Activated T-cell treated with anti-CD3 and anti-CD28 coated beads for 24 hours (primary cell): ENCODE data around the gene DPH1.
A peak's percentile ranks its signal among the peaks of the same experiment; 100 is the strongest.

ENCODE experiments used
- DNase-seq: peaks from one replicate; pipeline ENCODE4 v3.0.0-alpha.2; 2020; ENCODE audit warnings: low read depth

DPH1 gene

DNA sequence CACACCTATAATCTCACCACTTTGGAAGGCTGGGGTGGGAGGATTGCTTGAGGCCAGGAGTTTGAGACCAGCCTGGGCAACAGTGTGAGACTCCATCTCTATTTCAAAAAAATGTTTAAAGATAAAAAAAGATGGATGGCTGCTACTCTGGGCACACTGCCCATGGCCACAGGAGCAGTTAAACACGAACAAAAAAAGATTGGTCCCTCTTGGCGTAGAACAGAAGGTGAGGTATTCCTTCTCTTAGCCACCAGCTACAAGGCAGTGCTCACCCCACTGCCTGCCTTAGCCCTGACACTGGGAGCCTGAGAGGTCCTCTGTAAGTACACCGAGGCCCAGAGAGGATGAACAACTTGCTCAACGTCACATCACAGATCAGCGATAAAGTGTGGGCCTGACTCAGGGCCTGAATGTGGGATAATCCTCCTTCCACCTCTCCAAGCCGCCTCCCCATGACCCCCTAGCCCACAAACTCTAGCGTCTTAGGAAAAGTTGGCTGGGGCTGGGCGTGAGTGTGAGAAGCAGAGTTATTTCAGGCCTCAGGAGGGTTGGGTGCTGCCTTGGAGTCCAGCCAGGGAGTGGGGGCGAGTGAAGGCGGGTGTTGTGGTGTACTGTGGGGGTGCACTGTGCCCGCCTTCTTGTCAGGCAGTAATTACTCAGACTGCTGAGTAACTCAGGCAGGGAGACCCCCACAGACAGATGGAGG, 2.3 kb upstream of the DPH1 start:
- no peak for DNase-seq

DNA sequence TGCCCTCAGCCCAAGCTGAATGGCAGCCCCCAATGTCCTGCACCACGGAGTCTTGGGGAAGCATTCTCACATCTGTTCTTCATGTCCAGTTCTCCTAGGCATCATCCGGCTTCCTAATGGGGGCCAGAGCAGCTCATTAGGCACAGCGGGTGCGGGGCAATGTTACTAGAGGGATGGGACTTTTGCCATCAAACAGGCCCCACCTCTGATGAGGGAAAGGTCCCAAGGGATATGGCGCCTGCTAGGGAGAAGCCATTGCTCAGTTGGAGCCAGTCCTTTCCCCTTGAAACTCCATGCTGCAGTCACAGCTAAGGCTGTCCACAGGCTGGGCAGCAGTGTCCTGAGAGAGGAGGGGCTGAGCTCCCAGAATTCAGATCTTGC, 1.7 kb upstream of the DPH1 start:
- DNase-seq: no peak

DNA sequence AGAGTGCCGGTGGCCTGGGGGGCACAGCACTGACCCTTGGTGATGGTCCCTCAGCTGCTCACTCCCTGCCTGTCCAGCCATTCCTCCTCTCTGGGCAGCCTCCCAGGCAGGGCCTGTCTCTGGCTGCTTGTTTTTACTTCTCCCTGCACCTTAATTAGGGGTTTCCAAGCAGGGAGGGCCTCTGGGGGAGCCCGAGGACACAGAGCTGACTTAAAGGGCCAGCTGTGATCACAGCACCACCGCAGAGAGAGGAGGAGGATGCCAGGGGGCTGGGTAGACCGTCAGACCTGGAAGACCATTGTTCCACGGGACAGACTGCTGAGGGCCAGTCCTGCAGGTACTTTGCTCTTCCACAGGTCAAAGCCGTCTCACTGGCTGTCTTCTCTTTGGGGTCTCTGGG, 1.2 kb upstream of the DPH1 start:
- no peak for DNase-seq

DNA sequence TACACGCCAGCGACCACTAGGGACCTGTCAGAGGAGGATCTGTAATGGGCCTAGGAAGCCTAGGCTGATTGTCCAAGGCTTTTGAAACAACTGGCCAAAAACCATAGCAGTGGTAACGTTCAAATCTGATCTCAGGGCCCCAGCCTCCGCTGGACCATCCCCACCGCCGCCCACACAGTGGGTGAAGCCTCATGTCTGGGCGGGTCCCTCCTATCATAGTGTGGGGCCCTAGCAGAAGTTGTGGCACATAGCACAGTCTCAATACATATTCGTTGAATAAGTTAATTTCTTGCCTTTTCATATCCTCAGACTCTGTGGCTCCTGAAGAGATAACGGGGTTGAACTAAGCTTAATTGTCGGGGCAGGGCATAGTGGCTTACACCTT, 818 bp downstream of the DPH1 start:
- no peak for DNase-seq

DNA sequence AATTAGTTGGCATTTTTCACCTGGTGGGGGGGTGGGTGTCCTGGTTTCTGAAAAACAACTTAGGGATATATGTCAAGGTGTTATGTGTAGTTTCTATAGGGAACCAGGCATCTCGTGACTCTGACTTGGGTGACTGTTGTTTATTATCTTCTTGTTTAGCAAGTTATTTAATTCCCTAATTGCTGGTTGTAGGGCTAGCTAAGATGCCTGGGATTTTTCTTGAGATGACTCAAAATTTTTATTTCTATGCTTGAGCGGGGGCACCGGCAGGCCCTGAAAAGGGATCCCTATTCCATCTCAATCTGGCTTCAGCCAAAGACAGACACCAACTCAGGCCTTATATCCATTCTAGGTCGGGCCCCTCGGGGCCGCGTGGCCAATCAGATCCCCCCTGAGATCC, 3.2 kb downstream of the DPH1 start:
- DNase-seq: no peak

DNA sequence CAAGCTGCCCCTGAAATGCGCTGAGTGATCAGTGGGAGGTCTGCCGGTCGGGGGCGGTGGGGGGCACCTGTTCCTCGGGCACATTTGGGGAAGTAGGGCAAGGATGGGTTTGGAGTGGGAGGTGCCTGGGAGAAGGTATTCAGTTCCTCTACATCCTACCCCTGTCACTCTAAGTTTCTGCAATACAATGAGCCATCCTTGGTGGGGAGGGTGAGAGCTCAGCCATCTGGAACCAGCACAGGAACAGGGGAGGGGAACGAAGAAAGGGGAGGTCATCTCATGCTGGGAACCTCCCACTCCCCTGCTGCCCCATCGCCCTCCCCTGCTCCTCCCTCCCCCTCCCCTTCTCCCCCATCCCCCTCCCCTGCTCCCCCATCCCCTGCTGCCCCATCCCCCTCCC, 4.2 kb downstream of the DPH1 start:
- DNase-seq: no peak

DNA sequence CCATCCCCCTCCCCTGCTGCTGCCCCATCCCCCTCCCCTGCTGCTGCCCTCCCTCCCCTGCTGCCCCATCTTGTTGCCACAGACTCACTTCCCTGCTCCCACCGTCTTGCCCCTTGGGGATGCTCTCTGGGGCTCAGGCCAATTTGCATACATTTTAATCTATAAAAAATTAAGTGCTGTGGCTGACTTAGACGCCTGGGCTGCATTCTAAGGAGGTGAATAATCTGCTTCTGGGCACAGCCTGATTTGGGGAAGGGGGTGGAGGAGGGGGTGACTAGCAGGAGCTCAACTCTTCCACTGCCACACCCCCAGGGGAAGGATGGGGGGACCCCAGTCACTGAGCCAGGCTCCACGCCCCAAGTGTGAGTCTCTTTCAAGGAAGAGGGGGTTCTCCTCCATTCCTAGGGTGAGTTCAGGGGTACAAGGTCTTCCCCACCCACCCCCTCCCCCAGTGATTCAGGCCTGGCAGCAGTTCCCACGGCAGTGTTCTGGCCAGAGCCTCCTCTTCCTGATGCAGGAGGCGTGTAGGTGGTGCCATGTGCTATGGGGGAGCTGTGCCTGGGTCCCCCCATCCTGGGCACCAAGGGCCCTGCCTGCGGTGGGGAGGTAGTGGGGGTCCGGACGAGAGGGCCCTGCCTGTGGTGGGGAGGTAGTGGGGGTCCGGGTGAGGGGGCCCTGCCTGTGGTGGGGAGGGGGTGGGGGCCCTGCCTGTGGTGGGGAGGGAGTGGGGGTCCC, 5.0 kb downstream of the DPH1 start:
- DNase-seq: no peak

DNA sequence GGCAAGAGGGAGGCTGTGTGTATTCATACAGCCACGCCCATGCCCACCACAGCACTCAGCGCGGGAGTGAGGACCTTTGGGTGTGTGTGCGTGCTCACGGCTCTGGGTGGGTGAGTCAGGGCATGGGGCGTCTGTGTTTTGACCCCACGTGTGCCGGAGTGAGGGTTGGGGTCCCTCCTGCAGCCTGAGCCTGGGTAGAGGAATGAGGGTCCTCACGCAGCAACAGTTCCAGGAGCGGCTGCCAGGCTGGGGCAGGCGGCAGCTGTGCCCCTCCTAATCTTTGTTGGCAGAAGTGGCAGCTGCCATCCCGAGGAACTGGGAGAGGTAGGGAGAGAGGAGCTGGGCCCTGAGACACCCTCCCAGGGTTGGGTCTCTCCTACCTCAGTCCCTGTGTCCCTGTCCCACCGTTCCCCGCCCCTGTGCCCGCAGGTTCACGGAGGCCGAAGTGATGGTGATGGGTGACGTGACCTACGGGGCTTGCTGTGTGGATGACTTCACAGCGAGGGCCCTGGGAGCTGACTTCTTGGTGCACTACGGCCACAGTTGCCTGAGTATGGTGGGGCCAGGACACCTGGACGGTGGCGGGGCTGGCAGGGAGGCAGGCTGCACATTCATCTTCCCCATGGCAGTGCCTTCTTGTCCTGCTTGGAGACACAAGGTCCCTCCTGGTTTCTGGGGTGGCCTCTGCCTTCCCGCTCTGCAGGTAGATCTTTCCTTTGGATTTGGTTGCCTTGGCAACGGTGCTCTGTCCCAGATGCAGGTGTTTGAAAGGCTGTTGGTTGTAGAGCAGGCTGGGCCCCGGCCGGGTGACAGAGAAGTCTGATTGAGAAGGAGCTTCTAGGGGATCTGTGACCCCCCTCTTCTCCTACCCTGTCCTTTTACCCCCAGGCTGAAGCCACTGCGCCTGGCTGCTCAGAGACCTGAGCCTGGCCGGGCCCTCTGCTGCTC, 5.9 kb downstream of the DPH1 start:
- no peak for DNase-seq

DNA sequence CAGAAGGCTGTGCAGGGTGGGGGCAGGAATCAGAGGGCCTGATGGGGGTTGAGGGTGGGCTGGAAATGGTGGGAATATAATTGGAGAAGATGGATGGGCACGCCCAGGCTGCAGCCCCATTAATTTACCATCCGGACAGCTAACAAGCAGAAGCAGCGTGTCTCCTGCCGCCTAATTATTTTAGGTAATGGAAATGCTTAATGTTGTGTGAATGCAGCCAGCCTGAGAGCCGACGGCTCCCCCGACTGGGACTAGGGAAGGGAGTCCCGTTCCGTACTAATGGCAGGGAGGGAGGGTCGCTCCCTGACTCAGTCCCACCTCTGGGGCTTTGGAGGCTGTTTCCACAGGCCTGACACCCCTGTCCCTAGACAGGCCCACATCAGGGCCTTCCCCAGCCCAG, 7.2 kb downstream of the DPH1 start:
- no peak for DNase-seq

DNA sequence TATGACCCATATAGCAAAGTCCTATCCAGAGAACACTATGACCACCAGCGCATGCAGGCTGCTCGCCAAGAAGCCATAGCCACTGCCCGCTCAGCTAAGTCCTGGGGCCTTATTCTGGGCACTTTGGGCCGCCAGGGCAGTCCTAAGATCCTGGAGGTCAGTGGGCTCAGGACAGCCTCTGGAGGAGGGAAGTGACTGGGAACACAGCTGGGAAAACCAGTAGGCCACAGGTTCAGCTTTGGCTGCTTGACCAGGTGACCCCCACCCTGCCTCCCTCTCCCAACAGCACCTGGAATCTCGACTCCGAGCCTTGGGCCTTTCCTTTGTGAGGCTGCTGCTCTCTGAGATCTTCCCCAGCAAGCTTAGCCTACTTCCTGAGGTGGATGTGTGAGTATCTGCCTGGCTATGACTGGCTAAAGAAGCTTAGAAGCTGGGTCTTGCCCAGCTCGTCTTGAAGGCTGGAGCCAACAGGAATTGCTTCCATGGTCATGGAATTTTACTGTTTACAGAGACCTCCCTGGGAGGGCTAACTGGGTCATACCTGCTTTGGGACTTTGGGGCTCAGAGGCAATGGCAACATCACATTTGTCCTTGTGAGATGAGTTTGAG, 10.4 kb downstream of the DPH1 start:
- DNase-seq: no peak

DNA sequence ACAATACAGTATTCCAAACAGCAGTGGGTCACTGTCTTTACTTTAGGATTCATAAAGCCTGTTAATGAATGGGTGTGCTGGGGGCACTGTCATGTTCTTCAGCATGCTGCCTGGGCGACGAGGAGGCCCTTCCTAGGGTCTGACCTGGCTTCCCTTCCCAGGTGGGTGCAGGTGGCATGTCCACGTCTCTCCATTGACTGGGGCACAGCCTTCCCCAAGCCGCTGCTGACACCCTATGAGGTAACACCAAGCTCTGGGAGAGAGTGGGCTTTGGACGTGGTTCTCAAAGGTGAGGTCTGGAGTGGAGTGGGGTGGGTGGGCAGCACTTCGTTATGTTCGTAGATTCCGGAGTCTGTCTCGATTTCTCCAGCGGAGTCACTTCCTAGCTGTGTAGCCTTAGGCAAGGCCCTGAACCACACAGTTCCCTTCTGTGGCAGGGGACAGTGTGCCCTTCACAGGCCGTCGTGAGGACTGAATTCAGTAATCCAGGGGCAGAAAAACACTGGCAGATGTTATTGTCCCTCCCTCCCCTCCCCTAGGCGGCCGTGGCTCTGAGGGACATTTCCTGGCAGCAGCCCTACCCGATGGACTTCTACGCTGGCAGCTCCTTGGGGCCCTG, 11.1 kb downstream of the DPH1 start:
- DNase-seq: no peak

DNA sequence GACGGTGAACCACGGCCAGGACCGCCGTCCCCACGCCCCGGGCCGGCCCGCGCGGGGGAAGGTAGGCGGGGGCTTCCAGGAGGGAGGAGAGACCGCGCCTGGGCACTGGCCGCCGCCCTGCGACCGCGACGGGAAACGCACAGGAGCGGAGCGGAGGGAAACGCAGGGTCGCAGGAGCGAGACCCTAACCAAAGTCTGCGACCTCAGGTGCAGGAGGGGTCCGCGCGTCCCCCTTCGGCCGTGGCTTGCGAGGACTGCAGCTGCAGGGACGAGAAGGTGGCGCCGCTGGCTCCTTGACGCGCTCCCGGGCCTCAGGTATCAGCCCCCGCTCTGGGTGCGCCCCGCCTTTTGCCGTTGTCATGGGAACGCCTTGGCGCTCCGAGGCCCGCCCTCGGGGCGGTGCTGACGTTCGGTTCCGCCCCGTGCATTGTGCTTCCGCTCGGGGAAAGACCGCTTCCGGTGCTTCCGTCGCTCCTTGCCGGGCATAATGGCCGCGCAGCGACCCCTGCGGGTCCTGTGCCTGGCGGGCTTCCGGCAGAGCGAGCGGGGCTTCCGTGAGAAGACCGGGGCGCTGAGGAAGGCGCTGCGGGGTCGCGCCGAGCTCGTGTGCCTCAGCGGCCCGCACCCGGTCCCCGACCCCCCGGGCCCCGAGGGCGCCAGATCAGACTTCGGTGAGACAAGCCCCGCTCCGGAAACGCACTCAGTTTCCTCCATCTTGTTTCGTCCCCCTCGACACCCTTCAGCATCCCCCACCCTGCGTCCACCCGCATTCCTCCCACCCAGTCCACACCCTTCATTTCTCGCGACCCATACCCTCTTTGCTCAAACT, 11.8 kb downstream of the DPH1 start, which contains the start of gene OVCA2:
TSS of gene OVCA2 (plus strand) at position 462 of the 829 bp plus-strand sequence. CDS start at position 488, 26 bp downstream.
- DNase-seq: peak; percentile 96

DNA sequence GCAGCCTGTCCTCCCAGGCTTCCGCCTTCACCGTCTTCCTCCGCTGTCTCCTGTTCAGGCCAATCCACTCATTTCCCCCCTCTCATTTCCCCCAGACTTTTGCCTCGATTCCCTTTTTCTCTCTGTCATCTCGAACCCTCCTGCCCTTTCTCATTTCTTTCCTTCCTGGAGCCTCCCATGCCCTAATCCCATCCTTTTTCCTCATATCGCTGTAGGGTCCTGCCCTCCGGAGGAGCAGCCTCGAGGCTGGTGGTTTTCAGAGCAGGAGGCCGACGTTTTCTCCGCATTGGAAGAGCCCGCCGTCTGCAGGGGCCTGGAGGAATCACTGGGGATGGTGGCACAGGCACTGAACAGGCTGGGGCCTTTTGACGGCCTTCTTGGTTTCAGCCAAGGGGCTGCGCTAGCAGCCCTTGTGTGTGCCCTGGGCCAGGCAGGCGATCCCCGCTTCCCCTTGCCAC, 12.5 kb downstream of the DPH1 start:
- no peak for DNase-seq

DNA sequence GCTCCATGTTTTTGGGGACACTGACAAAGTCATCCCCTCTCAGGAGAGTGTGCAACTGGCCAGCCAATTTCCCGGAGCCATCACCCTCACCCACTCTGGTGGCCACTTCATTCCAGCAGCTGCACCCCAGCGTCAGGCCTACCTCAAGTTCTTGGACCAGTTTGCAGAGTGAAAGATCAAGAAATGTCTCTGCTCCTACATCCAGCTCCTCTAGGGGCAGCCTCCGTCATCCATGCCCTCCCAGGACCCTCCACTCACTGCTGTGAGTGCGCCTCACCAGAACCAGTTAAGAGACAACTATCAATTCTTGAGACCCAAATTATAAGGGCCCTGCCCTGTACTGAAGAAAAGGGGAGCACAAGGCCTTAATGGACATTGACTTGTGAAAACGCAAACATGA, 13.0 kb downstream of the DPH1 start:
- DNase-seq: no peak

DNA sequence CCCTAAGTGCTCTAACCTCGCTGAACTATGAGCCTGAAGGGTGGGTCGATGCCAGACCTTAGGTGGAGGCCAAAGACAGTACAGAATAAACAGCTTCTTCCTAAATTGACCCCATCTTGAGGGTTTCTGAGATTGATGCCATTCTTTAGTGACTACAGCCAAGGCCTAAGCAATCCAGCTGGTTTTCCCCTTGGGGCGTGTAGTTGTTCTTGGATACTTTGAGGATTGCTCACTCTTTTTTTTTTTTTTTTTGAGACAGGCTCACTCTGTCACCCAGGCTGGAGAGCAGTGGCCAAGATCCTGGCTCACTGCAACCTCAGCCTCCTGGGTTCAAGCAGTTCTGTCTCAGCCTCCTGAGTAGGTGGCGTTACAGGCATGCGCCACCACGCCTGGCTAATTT, 13.8 kb downstream of the DPH1 start:
- DNase-seq: no peak

DNA sequence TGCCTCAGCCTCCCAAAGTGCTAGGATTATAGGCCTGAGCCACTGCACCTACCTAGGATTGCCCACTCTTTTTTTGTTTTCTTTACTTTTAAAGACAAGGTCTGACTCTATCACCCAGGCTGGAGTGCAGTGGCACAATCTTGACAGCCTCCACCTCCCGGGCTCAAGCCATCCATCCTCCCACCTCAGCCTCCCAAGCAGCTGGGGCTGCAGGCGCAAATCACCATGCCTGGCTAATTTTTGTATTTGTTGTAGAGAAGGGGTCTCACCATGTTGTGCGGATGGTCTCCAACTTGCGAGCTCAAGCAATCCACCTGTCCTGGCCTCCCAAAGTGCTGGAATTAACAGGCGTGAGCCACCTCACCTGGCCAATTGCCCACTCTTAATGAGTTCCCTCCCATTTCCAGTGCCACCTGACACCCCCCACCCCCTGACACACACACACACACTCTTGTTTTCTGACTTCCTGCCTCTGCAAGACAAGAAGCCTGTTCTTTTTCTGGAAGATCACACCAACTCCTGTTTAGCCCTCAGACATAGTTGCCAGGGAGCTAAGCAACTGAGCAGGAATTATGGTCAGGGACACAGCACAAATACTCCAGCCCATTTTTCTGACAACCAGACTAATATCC, 14.4 kb downstream of the DPH1 start:
- DNase-seq: no peak

DNA sequence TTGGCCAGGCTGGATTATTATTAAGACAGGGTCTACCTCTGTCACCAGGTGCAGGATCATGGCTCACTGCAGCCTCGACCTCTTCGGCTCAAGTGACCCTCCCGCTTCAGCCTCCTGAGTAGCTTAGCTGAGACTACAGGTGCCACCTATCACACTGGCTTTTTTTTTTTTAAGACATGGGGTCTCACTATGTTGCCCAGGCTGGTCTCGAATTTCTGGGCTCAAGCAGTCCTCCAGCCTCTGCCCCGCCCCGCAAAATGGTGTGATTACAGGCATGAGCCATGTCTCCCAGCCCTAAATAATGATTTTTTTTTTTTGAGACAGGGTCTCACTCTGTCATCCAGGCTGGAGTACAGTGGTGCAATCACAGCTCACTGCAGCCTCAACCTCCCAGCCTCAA, 17.6 kb downstream of the DPH1 start:
- no peak for DNase-seq

DNA sequence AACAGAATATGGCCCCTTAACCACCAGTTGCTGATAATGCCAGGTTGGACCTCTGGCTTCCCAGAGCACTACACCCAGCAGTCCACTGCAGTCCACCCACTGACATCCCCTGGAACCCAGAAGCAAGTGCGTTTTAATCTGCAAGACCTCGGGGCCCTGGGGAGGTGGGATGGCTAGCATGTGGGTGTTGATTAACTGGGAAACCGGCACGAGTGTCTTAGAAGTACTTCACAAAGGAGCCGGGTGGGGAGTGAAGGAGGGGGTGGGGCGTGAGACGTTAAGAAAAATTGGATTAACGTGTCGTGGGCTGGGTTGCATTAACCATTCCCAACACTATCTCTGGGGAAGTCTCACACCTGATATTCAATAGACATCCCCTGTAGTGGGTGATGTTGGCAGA, 18.9 kb downstream of the DPH1 start:
- no peak for DNase-seq

DNA sequence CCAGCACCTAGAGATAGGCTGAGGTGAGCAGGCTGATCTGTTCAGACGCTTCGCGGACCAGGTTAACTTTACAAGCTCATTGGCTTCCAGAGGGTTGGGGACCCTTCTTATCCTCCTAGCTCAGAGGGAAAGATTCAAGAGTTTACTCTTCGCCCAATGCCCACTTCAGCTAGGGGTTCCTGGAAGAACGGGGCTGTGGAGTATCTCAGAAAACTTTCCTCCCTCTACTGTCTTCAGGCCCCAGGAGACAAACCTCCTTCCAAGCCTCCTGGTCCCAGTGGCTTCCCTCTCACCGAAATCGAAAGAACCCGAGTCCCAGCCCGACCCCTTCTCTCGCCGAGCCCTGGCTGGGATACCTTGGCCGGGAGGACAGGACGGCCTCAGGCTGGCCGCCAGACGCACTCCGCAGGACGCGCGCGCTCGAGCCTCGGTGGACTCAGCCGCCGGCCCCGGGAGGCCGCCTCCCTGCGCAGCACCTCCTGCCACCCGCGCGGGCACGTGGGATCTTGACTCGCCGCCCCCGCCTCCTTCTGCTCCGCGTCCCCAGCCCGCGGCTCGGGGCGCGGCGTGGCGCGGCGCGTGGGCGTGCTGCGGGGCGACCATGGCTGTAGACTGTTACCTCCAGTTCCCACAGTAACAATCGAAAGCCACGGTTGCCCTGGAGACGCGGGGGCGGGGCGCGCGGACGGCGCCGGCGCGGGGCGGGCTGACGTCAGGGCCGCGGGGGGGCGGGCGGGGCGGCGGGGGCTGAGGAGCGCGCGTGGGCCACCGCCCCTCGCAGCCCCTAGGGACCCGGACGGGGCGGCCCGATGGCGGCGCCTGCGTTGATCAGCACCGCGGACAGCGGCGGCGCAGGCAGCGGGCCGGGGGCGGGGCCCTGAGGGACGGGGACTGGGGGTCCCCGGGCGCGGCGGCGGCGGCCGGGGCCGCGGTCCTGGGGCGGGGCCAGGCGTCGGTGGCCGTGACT, 19.7 kb downstream of the DPH1 start:
- DNase-seq: peak; percentile 83
